A673 (cell line): Measurements from ENCODE around the gene ANXA10. TPM values are rescaled to one million over a fixed set of nuclear protein-coding genes. Genes with fewer than 3 reads are reported as not detected.
"Not testable (repeated sequence)": the region's sequence is repeated elsewhere in the genome, so short reads cannot be mapped to it uniquely, and the experiment has no call there.

ENCODE experiments used
- BruUV-seq: library from RNA; stranded (reverse); fragments of 400-500 nt; replicated peaks from 2 replicates; lab custom pipeline; 2021; lab: Mats Ljungman, UMichigan
- CTCF ChIA-PET: fragments of 300-600 bp; sonication (Branson Sonifier 250); formaldehyde crosslinking; loops from one replicate; lab custom pipeline; 2022; ENCODE audit warnings: antibody characterized with exemption; lab: Charles Lee
- POLR2A ChIA-PET: fragments of 300-600 bp; sonication (Branson Sonifier 250); formaldehyde crosslinking; loops from one replicate; lab custom pipeline; 2022; ENCODE audit warnings: antibody characterized with exemption; ENCODE audit not compliant: low non-redundant PET; lab: Charles Lee
- DNase-seq: peaks from one replicate; pipeline ENCODE4 v3.0.0-alpha.2; 2015; ENCODE audit warnings: low spot score
- H3K27ac ChIP-seq: fragments of 200-600 bp; sonication (generic); 2 replicates; pipeline ENCODE4 v1.5.1; 2016; ENCODE audit warnings: mixed run types, low read depth, mild to moderate bottlenecking, mixed read lengths, antibody characterized with exemption, low read length; ENCODE audit not compliant: poor library complexity, severe bottlenecking
- H3K27me3 ChIP-seq: fragments of 200-600 bp; sonication (generic); replicated peaks from 2 replicates; pipeline ENCODE4 v1.6.1; 2017; ENCODE audit warnings: mixed run types, low read depth, mild to moderate bottlenecking, mixed read lengths, antibody characterized with exemption, low read length; ENCODE audit not compliant: insufficient read depth, poor library complexity
- H3K36me3 ChIP-seq: fragments of 200-600 bp; sonication (generic); 2 replicates; pipeline ENCODE4 v1.6.1; 2016; ENCODE audit warnings: mixed run types, mild to moderate bottlenecking, mixed read lengths, antibody characterized with exemption, low read length; ENCODE audit not compliant: insufficient read depth, poor library complexity, severe bottlenecking
- H3K4me1 ChIP-seq: fragments of 200-600 bp; sonication (generic); 2 replicates; pipeline ENCODE4 v1.6.1; 2017; ENCODE audit warnings: mixed run types, mild to moderate bottlenecking, mixed read lengths, antibody characterized with exemption, low read length; ENCODE audit not compliant: insufficient read depth, poor library complexity, severe bottlenecking
- H3K4me3 ChIP-seq: fragments of 200-600 bp; sonication (generic); 2 replicates; pipeline ENCODE4 v1.5.1; 2016; ENCODE audit warnings: low read depth, mixed run types, mild to moderate bottlenecking, mixed read lengths, low read length; ENCODE audit not compliant: poor library complexity, severe bottlenecking
- H3K9me3 ChIP-seq: fragments of 200-600 bp; sonication (generic); 2 replicates; pipeline ENCODE4 v1.6.1; 2016; ENCODE audit warnings: mixed run types, low read depth, mild to moderate bottlenecking, mixed read lengths, antibody characterized with exemption, low read length; ENCODE audit not compliant: poor library complexity, severe bottlenecking
- EZH2 ChIP-seq: fragments of 200-600 bp; sonication (generic); IDR thresholded peaks from 2 replicates; pipeline ENCODE4 v1.6.1; 2017; ENCODE audit warnings: borderline replicate concordance, low read depth, mild to moderate bottlenecking, mixed read lengths, antibody characterized with exemption, low read length; ENCODE audit not compliant: poor library complexity, severe bottlenecking
- intact Hi-C: fragments of 100-400 bp; cut with micrococcal nuclease; formaldehyde crosslinking; loops from one replicate; pipeline ENCODE4 v1.10.0; 2022; ENCODE audit not compliant: unreplicated experiment
- total RNA-seq: library from RNA; stranded (reverse); gene quantifications from 2 replicates; pipeline ENCODE4 v1.2.3, GENCODE V29; 2021
- TF ChIP-seq, protein P1 (sequence below): fragments of 300-800, 200-600 bp; sonication (generic); conservative IDR thresholded peaks from 2 replicates; pipeline ENCODE4 v1.5.1; 2017; ENCODE audit warnings: low read depth, mild to moderate bottlenecking, antibody characterized with exemption, low read length, moderate library complexity, mixed read lengths

ANXA10 gene
- total RNA-seq, 1 experiment from 2014 or later: not detected

DNA sequence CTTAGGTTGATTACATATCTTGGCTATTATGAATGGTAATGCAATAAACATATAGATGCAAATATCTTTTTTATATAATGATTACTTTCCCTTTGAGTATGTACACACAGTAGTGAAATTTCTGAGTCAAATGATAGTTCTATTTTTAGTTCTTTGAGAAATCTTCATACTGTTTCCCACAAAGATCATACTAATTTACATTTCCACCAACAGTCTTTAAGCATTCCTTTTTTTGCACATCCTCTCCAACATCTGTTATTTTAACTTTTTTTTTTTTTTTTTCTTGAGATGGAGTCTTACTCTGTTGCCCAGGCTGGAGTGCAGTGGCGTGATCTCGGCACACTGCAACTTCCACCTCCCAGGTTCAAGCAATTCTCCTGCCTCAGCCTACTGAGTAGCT, 45.4 kb downstream of the ANXA10 start:
- H3K27ac ChIP-seq, H3K27me3 ChIP-seq, H3K9me3 ChIP-seq, H3K4me1 ChIP-seq, H3K4me3 ChIP-seq, CTCF ChIA-PET, DNase-seq, BruUV-seq, H3K36me3 ChIP-seq, POLR2A ChIA-PET, intact Hi-C loops: not testable (repeated sequence)

DNA sequence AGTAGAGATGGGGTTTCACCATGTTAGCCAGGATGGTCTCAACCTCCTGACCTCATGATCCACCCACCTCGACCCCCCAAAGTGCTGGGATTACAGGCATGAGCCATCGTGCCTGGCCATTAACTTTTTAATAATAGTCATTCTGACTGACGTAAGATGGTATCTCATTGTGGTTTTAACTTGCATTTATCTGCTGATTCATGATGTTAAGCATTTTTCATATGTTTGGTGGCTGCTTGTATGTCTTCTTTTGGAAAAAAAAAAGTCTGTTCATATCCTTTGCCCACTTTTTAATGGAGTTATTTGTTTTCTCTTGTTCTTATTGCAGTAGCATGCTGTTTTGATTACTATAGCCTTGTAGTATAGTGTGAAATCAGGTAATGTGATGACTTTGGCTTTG, 45.8 kb downstream of the ANXA10 start:
- intact Hi-C loops: no loop called here
- Histone ChIP-seq H3K4me1 (no peaks in the 10 kb centered on the region), H3K27ac (no peak overlapping the region), H3K27me3 (no peaks in the 10 kb centered on the region), H3K36me3 (no peaks in the 10 kb centered on the region), H3K4me3 (no peak overlapping the region), H3K9me3 (no peaks in the 10 kb centered on the region)
- DNase-seq: no peak
- ChIA-PET POLR2A (no interaction called here), CTCF (no interaction called here)
- no TSS peak for BruUV-seq
- TF ChIP-seq, protein P1, sequence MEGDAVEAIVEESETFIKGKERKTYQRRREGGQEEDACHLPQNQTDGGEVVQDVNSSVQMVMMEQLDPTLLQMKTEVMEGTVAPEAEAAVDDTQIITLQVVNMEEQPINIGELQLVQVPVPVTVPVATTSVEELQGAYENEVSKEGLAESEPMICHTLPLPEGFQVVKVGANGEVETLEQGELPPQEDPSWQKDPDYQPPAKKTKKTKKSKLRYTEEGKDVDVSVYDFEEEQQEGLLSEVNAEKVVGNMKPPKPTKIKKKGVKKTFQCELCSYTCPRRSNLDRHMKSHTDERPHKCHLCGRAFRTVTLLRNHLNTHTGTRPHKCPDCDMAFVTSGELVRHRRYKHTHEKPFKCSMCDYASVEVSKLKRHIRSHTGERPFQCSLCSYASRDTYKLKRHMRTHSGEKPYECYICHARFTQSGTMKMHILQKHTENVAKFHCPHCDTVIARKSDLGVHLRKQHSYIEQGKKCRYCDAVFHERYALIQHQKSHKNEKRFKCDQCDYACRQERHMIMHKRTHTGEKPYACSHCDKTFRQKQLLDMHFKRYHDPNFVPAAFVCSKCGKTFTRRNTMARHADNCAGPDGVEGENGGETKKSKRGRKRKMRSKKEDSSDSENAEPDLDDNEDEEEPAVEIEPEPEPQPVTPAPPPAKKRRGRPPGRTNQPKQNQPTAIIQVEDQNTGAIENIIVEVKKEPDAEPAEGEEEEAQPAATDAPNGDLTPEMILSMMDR: no peak
- TF ChIP-seq EZH2: no peak

DNA sequence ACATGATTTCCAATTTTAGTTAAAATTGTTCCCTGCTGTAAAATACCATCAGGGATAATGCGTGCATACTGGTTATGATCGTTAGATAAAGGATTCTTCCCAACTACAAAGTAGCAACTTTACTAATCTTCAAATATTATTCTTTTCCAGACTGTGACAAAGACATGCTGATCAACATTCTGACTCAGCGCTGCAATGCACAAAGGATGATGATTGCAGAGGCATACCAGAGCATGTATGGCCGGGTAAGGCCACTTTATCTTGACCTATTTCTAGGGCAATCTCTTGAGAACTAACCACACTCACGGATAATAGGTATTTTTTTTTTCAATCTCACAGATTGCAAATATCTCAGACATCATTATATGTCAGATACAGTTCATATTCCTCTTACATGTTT, 47.0 kb downstream of the ANXA10 start:
- no peak for DNase-seq
- POLR2A ChIA-PET: no interaction called here
- H3K36me3 ChIP-seq: no peaks in the 10 kb centered on the region
- H3K9me3 ChIP-seq: no peaks in the 10 kb centered on the region
- CTCF ChIA-PET: no interaction called here
- no peak for TF ChIP-seq EZH2
- TF ChIP-seq, protein P1: no peak
- intact Hi-C loops: no loop called here
- no TSS peak for BruUV-seq
- H3K27ac ChIP-seq: no peak overlapping the region
- no peaks in the 10 kb centered on the region for H3K4me1 ChIP-seq
- no peaks in the 10 kb centered on the region for H3K27me3 ChIP-seq
- H3K4me3 ChIP-seq: no peak overlapping the region

DNA sequence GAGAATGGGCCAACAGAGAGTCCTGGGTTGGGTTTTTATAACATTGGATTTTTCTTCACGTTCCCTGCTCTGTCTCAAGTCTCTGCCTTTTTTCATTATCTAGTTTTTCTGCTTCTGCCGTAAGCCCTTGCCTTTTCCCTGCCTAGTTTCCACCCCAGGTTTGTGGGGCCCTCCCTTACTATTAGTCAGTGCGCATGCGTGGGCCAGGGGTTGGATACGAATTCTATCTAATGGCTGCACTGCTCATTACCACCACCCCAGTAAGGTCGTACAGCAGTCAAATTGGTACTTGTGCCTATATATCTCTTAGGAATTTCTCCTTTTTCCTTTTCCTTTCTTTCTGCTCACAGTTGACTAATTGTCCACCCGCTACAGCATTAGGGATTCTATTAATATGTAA, 49.4 kb downstream of the ANXA10 start:
- TF ChIP-seq, protein P1: no peak
- ChIA-PET POLR2A (no interaction called here), CTCF (no interaction called here)
- intact Hi-C loops: no loop called here
- no peaks in the 10 kb centered on the region for H3K36me3 ChIP-seq
- H3K4me1 ChIP-seq: no peaks in the 10 kb centered on the region
- no peak overlapping the region for H3K4me3 ChIP-seq
- no peak for DNase-seq
- no TSS peak for BruUV-seq
- no peaks in the 10 kb centered on the region for H3K27me3 ChIP-seq
- no peak overlapping the region for H3K27ac ChIP-seq
- H3K9me3 ChIP-seq: no peaks in the 10 kb centered on the region
